Heart right ventricle (tissue), 16 donors: ENCODE measurements around the gene CPED1. TPM values are rescaled to one million over a fixed set of nuclear protein-coding genes. Genes with fewer than 3 reads are reported as not detected.

Experiments used
- ATAC-seq, 8 donors: fragments of 200-7000 bp; cut with Tn5 transposase; one replicate each; pipeline ENCODE4 v1.9.1; 2020; ENCODE audit warnings: mild to moderate bottlenecking in 8 of 8, moderate library complexity in 8 of 8, moderate number of reproducible peaks in 1 of 8
- DNase-seq, 2 donors: peaks; one replicate each; pipeline ENCODE4 v3.0.0-alpha.2; 2020
- H3K27ac ChIP-seq, 10 donors: fragments of 200-600 bp; sonication (generic) in 2 of 10; one replicate each; pipeline versions ENCODE4 v1.5.0 to v1.8.0; 2020 to 2022; ENCODE audit warnings: mild to moderate bottlenecking in 3 of 10
- H3K27me3 ChIP-seq, 7 donors: fragments of 200-600 bp; one replicate each; pipeline ENCODE4 v1.8.0; 2021 to 2022; ENCODE audit warnings: mild to moderate bottlenecking in 2 of 7
- H3K36me3 ChIP-seq, 9 donors: fragments of 200-600 bp; sonication (generic) in 1 of 9; one replicate each; pipeline versions ENCODE4 v1.5.0 to v1.8.0; 2020 to 2022; ENCODE audit warnings: mild to moderate bottlenecking in 2 of 9
- H3K4me1 ChIP-seq, 9 donors: fragments of 200-600 bp; sonication (generic) in 1 of 9; one replicate each; pipeline versions ENCODE4 v1.5.0 to v1.8.0; 2020 to 2022; ENCODE audit warnings: mild to moderate bottlenecking in 4 of 9
- H3K4me3 ChIP-seq, 10 donors: fragments of 200-600 bp; sonication (generic) in 2 of 10; one replicate each; pipeline versions ENCODE4 v1.5.0 to v1.8.0; 2020 to 2022; ENCODE audit warnings: mild to moderate bottlenecking in 7 of 10, moderate library complexity in 2 of 10
- H3K9me3 ChIP-seq, 11 donors: fragments of 200-600 bp in 10 of 11; sonication (generic) in 2 of 11; one replicate each; pipeline versions ENCODE4 v1.5.0 to v1.8.0; 2013 to 2022; ENCODE audit warnings: mild to moderate bottlenecking in 2 of 11, control low read depth in 1 of 11, moderate library complexity in 1 of 11
- WGBS, 2 donors: extraction: QIAGEN DNeasy Blood & Tissue Kit; methylation state at CpG; one replicate each; pipeline ENCODE4 v1.1.7; 2013; ENCODE audit warnings: inconsistent platforms in 1 of 2; 5-methylcytosine and 5-hydroxymethylcytosine counted together
- intact Hi-C, 10 donors: fragments of 100-400 bp; cut with DNase I; formaldehyde crosslinking; loops; one replicate each; pipeline versions ENCODE4 v1.11.1 to v1.14.2; 2022
- polyA plus RNA-seq, 2 donors: library from polyadenylated mRNA; stranded (reverse); fragments of 200-250 nt; gene quantifications; one replicate each; pipeline ENCODE4 v1.2.3, GENCODE V29; 2013
- total RNA-seq, 10 donors: library from RNA; stranded (reverse); fragmentation: NEBNext Ultra II Directional in 3 of 10; extraction: Animal tissue kit (Norgen Biotek cat#: 25700) in 3 of 10; gene quantifications; one replicate each; pipeline versions ENCODE4 v1.2.1 to v1.2.4, GENCODE V29; 2021 to 2023
- TF ChIP-seq, protein P1 (sequence below), 9 donors: fragments of 200-600 bp; sonication (generic) in 2 of 9; IDR thresholded peaks; one replicate each; pipeline versions ENCODE4 v1.5.0 to v1.8.0; 2021 to 2022; ENCODE audit warnings: antibody characterized with exemption in 9 of 9, mild to moderate bottlenecking in 5 of 9, moderate library complexity in 1 of 9
- donor health status: Arrhythmogenic right ventricular cardiomyopathy.
- donor health status: ischemic (EF 13 %, LVEDD 7.1; RV severe dilation, severe dysfunction).
- donor health status: healthy with polysubstance abuse.
- donor health status: DM: no; HTN: yes; CAD: no.
- donor health status: DM: no; HTN: no; CAD: no.
- donor health status: ischemic (EF 25% LVEDD 6.9; RV normal size, moderate dysfunction).
- donor health status: ischemic (EF 25% LVEDD 5.7; RV mildly dilated, moderate dysfunction).
- donor health status: healthy.
- donor health status: DM: yes; HTN: yes; CAD: no.
- donor health status: Ischemic cardiomyopathy.
- donor health status: ischemic (EF 35%, LVEDD 5.7; RV mildly dilated, moderate dysfunction).
- donor health status: nonischemic (EF 11% LVEDD 7.7; RV severe dilation, severe dysfunction).
- donor health status: DM: yes; HTN: yes; CAD: no.
- donor health status: PGD.
- donor health status: ischemic (EF 29% LVEDD 5.4; RV normal size, mild dysfunction).
- donor health status: nonischemic (EF 23%, LVEDD 6.1; RV moderate dilation, normal function).

CPED1 gene
- total and polyA plus RNA-seq, 12 donors = 3.9 to 56.5 (median 31.2) TPM

DNA sequence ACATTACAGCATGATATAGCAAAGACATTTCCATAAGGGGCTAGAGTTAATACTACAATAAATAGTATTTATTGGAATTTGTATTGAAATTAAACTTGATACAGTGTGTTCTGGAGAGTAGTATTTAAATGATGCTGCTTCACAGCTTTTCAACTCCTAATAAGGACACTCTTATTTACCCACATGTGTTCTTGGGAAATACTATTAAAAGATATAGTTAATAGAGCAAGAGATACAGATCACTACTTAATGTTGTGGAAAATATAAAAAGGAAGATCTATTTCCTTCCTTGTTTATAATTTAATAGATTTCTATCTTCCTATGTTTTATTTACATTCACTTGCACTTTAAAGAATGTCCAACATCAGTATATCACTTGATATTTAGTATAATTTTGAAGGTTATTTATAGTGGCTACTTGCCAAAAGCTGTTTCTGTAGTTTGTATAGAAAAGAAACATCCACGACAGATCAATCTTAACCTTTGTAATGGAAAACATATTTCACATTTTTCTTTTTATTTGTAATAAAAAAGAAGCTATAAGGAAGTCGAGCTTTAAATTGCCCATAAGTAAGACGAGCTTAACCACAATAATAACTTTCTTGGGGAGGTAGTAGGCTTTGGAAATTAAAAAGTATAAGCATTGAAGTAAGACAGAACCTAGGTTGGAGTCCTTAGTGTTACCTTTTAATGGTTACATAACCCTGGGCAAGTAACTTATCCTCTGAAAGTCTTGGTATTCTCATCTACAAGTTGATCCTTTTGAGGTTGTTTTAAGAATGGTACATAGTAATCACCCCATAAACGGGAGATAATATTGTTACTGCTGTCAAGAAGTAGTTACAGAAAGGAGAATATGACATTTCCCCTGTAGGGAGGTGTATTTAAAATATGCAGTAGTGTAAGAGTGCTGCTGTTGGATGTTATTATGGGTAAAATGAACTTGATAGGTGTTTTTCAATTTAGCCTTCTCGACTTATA, 32.8 kb downstream of the CPED1 start:
- intact Hi-C loops = no loop called here
- Histone ChIP-seq H3K27ac (peak overlapping the region in 9 of 10 donors; percentile 2 to 82 (median 55)), H3K27me3 (no peaks in the 10 kb centered on the region), H3K4me3 (no peak overlapping the region), H3K9me3 (peaks cover 0 to 3% (median 0%) of the 10 kb centered on the region in 11 donors), H3K36me3 (peaks cover 0 to 12% (median 0%) of the 10 kb centered on the region in 9 donors), H3K4me1 (peaks cover 7 to 88% (median 77%) of the 10 kb centered on the region in 9 donors)
- ATAC-seq (no peak), DNase-seq (no peak)
- 76 to 82% methylated on average over 5 of the region's 5 CpGs for WGBS, 2 donors
- TF ChIP-seq, protein P1, sequence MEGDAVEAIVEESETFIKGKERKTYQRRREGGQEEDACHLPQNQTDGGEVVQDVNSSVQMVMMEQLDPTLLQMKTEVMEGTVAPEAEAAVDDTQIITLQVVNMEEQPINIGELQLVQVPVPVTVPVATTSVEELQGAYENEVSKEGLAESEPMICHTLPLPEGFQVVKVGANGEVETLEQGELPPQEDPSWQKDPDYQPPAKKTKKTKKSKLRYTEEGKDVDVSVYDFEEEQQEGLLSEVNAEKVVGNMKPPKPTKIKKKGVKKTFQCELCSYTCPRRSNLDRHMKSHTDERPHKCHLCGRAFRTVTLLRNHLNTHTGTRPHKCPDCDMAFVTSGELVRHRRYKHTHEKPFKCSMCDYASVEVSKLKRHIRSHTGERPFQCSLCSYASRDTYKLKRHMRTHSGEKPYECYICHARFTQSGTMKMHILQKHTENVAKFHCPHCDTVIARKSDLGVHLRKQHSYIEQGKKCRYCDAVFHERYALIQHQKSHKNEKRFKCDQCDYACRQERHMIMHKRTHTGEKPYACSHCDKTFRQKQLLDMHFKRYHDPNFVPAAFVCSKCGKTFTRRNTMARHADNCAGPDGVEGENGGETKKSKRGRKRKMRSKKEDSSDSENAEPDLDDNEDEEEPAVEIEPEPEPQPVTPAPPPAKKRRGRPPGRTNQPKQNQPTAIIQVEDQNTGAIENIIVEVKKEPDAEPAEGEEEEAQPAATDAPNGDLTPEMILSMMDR (IDR thresholded peaks at IDR 0.05) = no peak

DNA sequence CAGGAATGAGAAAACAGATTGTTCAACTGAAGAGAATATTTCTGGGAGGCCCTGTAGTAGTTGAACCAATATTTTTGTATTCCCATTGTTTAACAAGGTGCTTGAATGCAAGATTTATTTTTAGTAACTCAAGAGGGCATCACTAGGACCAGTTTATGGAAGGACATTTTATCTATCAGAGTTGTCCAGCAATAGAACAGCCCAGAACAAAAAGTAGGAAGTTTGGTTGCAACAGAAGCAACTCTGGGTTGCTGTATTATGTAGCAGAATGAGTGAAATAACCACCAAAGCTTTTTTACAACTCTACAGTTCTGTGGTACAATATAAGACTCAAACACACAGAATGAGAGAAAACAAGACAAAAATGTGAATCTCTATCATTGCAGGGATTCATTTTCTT, 34.7 kb downstream of the CPED1 start:
- ATAC-seq (peak in 5 of 8 donors; percentile 22 to 52 (median 43)), DNase-seq (no peak)
- TF ChIP-seq, protein P1 (IDR thresholded peaks at IDR 0.05) = no peak
- H3K4me1 ChIP-seq = peaks cover 7 to 81% (median 63%) of the 10 kb centered on the region in 9 donors
- intact Hi-C loops = no loop called here
- peaks cover 0 to 3% (median 0%) of the 10 kb centered on the region in 11 donors for H3K9me3 ChIP-seq
- H3K27me3 ChIP-seq = no peaks in the 10 kb centered on the region
- H3K27ac ChIP-seq = peak overlapping the region; percentile 18 to 79 (median 56)
- H3K4me3 ChIP-seq = no peak overlapping the region
- H3K36me3 ChIP-seq = no peaks in the 10 kb centered on the region

DNA sequence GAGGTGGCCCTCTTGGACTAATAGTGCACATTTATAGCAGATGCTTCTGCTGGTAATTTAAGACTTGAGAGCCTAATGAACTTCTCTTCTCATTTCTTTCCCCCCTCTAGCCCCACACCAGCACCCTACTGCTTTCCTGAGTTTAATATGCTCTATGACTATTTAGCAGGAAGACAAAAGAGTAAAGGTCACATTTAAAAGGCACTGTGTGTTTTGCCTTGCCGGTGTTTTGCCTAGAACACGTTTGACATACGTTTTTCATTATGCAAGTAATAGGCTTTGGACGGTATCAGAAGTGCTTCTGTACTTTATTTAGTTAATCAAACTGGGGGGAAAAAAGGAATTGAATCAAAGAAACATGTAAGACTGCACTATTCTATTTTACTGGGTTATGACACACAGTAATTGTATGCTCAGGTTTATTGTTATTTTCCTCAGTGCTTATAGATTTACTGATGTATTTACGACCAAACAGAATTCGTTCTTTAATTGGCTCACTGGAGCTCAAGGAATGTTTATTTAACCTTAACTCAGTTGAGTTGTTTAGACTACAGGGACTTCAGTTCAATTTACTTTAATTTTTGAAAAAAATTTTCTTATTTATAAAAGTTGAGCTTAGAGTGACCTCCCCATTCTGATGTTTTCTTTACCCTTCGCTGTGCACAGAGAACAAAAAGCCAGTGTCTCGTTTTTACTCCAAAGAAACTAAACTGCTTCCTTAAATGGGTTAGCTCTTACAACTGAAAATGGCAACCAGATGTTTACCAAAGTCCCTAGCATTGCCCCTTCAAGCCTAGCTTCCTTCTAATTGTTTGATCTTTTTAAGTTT, 35.4 kb downstream of the CPED1 start:
- WGBS, 2 donors = 49 to 62% methylated on average over 8 of the region's 8 CpGs
- peak overlapping the region; percentile 18 to 79 (median 56) for H3K27ac ChIP-seq
- H3K9me3 ChIP-seq = peaks cover 0 to 3% (median 0%) of the 10 kb centered on the region in 11 donors
- H3K4me1 ChIP-seq = peaks cover 7 to 81% (median 58%) of the 10 kb centered on the region in 9 donors
- no peaks in the 10 kb centered on the region for H3K27me3 ChIP-seq
- DNase-seq (no peak), ATAC-seq (peak in 3 of 8 donors; percentile 15 to 46 (median 25))
- intact Hi-C loops = no loop called here
- no peaks in the 10 kb centered on the region for H3K36me3 ChIP-seq
- no peak overlapping the region for H3K4me3 ChIP-seq
- TF ChIP-seq, protein P1 (IDR thresholded peaks at IDR 0.05) = no peak

DNA sequence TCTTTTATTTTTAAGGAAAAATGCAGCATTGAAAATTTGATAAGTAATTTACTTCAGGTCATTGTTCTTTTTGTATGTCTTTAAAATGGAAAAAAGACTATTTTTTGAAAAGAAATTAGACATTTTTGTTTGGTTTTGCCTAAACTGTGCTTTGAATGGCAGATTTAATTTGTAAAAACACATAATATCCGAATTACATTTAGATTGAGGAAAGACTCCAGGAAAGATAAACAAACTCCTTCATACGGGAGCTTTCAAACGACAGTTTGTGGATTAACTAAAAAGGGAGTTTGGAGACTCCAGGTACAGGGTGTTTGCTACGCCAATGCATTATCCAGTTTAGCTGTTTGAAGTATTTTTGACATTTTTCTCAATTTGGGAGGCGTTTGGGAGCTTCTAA, 36.1 kb downstream of the CPED1 start:
- no peak overlapping the region for H3K4me3 ChIP-seq
- TF ChIP-seq, protein P1 (IDR thresholded peaks at IDR 0.05) = no peak
- H3K36me3 ChIP-seq = no peaks in the 10 kb centered on the region
- DNase-seq = no peak
- no peaks in the 10 kb centered on the region for H3K27me3 ChIP-seq
- peaks cover 7 to 81% (median 55%) of the 10 kb centered on the region in 9 donors for H3K4me1 ChIP-seq
- peak overlapping the region in 9 of 10 donors; percentile 18 to 79 (median 56) for H3K27ac ChIP-seq
- intact Hi-C loops = no loop called here
- H3K9me3 ChIP-seq = peaks cover 0 to 3% (median 0%) of the 10 kb centered on the region in 11 donors
- WGBS, 2 donors = 37 to 47% methylated on average over 5 of the region's 5 CpGs
- no peak for ATAC-seq
